Cerebellar cortex (tissue), 1 donor: ENCODE data around the gene CNKSR3.

Experiments
- DNase-seq: peaks from one replicate; pipeline ENCODE4 v3.0.0-alpha.2; 2015; ENCODE audit warnings: low spot score

CNKSR3 gene

DNA sequence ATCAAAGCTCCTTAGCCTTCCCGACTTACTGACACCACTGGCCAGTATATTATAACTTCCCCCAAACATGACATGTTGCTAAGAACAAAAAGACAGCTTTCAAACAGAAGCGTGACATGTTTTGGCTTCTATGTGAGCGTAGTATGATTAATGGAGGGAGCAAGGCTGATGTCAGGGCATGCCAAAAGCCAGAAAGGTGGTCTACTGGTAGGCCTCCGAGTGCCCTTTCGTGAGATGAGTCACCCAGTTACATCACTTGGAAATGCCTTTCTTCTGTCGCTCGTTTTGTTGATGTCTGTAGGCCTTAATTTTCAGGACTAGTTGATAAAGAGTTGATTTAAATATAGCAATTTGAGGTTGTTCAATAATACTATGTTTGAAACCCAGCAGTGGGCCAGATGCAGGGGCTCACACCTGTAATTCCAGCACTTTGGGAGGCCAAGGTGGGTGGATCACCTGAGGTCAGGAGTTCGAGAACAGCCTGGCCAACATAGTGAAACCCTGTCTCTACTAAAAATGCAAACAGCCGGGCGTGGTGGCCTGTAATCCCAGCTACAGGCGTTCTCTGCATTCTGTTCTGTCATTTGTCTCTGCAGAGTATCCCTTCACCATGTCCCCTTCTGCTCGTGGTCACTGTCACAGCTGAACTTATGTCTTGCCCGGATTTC is 53.3 kb downstream of the CNKSR3 start:
- no peak for DNase-seq

DNA sequence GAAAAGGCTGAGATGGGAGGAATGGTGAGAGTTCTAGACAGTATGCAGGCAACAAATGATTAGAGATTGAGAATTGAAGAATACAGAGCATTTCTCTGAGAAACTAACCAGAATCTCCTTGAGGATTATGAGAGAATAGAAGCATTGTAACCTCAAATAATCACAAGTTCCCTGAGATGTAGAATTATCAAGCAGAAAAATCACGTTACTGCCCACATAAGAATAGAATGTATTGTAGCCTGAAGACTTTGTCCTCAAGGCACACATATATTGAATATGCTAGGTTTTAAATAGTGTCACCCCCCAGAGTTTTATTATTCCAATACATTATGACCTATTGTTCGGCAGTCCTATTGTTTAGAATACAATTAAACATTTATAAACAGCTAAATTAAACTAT is 57.2 kb downstream of the CNKSR3 start:
- DNase-seq: no peak

DNA sequence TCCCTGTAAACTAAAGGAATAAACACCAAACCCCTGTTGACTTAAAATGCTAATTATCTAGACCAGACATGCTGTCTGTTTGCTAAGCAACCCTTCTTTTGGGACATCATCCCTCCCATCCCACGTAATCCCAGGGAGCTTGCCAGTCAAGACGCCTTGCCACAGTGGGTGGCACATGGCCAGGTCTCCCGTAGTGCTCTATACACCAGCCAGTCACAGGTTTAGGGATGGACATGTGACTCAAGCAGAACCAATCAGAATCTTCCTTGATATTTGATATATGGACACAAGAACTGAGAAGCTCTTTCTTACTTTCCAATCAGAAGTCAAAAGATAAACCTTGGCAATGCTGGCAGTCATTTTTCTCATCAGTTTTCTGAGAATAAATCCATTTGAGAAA is 60.0 kb downstream of the CNKSR3 start:
- no peak for DNase-seq

DNA sequence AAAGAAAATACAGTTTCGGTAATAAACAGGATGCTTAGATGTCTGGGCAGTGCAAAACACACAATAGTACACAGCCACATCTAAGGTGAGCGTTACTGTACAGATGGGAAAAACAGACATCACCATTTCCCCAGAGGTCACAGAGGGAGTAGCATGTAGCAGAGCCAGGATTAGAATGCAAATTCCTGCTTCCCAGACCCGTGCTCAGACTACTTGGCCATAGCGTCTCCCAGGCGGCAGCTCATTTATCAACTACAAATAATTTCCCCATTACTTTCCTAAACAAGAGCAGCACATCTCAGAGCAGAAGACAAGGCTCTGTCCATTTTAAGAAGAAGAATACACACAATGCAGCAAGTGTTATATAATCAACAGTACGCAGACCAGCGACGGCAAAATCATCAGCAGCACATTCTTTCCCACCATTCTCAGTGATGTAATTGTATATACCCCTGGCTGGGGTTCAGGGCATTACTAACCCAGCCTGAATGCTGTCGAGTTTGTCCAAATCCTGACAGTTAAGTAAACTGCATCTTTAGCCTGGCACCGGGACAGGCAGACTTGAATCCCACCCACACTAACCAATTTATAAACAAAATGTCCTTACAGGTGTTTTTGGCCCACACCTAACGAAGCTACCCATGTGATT is 61.9 kb downstream of the CNKSR3 start:
- DNase-seq: no peak

DNA sequence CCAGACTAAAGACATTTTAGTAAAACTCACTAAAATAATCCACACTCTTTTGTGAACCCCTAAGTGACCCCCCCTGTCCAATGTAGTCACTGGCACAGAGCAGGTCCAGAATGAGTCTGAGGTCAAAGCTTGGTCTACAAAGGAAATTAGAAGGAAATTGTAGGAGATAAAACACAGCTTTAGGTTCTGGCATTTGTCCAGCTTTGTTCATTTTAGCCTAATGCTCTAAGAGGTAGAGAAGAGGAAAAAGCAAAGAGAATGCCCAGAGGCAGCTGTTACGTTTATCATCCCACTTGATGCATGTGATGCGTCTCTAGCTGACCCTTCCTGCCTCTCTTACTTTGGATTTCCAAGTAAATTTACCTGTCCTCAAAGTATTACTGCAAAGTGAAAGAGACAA is 62.5 kb downstream of the CNKSR3 start:
- no peak for DNase-seq

DNA sequence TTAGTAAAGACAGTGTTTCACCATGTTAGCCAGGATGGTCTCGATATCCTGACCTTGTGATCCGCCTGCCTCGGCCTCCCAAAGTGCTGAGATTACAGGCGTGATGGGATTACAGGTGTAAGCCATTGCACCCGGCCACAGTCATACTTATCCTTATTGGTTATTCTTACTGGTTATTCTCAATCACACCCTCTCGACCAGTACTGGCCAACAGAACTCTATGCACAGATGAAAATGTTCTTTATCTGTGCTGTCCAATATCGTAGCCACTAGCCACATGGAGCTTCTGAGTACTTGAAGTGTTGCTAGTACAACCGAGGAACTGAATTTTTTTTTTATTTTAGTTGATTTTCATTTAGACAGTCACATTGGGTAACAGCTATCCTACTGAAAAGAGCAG is 63.5 kb downstream of the CNKSR3 start:
- no peak for DNase-seq

DNA sequence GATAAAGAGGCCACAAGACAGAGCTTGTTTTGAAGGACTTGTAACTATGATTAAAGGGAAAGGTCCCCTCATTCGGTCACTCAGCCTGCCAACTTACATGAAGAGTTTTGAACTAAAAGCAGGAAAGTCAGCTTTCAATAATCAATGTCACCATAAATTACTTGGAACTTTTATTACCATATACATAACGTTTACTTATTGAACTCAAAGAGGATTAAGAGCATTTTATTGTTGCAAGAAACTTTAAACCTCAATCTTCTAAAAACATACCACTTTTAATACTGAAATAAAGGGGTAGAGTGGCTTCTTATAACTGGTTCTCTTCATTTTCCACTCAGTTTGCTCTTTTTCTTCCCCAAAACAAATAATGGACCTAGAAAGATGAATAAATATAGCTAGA is 65.1 kb downstream of the CNKSR3 start:
- DNase-seq: no peak

DNA sequence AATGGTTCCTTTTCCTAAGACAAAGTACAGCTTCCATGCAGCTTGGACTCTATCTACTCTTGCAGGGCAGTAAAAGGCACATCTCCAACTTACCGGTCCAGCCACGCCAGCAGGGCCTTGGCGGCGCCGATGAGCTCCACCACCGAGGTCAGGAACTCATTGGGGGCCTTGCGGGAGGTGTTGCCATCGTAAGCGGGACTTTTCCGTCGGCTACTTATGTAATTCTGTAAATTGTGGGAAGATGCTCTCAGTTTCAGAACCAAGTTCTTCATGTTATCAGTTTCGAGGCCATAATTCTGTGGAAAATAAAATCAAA is 68.5 kb downstream of the CNKSR3 start:
- no peak for DNase-seq

DNA sequence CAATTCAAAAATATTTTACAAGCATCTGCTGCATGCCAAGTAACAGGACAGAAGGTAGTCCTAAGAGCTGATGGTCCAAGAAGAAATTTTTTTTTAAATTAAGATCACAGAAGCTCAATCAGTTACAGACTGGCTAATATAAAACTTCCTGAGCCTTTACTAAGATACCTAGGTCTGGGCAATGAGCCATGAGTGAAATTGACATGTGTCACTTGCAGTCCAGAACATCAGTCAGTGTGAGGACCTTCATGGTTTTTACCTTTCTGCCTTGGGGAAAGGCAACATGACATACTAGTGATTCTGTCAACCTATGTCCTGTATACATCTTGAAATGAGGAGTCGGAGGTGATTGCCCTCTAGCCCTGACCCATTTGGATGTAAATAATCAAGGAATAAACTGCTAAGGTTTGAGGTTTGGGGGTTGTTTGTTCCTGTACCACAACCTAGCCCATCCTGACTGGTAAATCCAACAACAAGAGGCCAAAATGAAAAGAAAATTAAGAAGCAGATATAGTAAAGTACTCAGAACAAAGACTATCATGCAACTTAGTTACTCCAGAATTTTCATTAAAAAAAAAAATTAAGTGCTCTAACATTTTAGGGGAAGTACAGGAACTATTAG is 70.0 kb downstream of the CNKSR3 start:
- no peak for DNase-seq

DNA sequence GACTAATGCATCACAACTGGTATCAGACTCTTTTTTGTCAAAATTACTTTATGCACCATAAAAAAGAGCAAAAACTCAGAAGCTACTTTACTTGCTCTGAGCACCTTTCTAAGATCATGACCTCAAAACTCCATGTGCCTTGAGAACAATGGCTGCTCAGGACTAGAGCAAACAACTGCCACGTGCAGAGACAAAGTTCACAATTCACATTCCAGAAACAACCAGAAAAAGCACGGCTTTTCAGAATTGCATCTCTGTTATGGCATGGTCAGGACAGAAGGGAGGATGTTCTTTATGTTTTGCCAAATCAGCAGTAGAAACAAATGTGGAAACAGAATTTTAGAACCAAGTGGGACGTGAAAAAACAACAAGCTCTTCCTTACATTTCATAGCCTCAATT is 70.5 kb downstream of the CNKSR3 start:
- DNase-seq: no peak

DNA sequence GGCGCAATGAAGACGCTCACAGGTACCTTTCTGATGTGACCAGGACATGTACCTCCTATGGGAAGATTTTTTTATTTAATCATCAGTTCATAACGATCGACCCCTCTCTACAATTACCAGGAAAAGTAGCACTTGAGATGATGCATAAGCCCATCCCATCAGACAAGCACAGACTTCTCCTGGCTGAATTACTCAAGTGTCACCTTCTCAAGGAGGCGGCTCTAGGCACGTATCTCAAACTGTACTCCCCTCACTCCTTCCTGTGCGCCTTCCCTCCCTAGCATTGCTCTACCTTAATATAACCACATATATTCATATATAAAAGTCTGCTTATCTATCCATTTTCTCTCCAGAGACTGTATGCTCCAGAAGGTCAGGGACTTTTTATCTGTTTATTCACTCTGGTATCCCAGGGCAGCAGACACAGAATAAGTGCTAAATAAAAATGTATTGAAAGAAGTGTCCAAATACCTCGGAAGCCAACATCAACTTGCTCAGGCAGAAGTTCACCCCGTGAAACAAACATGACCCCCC is 71.5 kb downstream of the CNKSR3 start:
- DNase-seq: no peak

DNA sequence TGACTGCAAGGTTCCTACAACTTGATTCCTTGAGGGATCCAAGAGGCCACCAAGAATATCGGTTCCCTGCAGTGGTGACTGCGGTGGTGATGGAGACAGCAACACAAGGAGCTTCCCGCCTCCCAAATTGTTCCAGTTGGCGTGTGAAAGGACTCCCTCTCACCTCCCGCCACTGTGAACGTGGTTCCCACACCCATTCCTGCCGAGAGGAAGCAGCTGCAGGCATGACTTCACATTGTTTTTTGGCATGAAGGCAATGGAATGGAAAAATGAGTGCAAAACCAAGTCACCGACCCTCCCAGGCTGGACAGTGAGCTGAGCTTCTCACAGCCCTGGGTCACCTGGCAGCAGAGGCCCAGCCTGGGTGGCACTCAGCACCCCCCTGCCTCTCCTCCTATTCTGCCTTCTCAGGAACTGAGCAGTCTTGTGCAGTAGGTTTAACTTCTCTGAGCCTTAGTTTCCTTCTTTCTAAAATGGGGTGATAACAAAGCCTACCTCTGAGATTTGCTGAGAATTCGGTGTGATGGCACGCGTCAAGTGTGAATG is 75.0 kb downstream of the CNKSR3 start:
- DNase-seq: no peak

DNA sequence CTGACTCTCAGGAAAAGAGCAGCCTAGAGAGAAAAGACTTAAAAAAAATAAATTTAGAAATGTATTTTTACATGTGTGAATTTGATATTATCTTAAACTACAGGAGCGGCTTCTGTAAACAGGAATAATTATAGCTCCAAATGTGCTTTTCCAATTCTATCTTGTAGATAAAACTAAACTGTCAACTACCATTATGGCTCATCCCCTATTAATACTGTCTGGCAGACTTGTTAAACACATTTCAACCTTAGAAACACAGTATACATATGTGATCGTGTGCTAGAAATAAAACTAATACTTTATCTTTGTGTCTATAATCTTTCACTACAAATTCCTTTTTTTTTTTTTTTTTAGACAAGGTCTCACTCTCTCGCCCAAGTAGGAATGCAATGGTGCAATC is 75.8 kb downstream of the CNKSR3 start:
- DNase-seq: no peak

DNA sequence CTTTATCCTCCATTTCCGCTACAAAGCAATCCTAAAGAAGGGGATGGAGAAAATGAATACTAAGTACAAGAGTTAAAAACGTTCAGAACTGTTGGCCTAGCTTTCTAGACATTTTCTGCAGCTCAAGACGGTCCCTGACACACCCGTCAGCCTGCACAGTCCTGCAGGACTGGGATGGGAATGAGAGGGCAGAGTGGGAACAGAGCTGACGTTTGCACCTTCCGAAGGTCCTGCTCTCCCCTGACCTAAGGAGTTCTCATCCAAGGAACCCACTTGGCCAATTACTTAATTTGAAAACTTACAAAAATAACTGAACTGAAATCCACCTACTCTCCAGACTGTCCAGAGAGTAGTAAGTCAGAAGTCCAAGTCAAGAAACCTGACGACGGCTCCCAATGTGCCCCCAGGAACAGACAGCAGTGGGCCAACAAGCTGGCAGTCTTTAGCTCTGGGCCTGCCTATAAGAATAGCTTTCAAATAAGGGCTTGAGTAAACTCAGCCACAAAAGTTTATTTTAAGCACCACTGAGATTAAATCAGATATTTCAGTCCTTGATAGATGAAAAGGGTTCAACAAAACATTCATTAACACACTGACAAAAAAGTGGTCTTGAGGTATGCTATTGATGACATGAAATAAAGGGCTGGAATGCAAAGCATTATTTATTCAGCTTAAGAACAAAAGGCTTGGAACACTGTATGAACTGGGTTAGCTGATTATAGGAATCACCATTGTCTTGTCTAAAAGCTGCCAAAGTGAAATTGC is 76.8 kb downstream of the CNKSR3 start:
- DNase-seq: no peak

DNA sequence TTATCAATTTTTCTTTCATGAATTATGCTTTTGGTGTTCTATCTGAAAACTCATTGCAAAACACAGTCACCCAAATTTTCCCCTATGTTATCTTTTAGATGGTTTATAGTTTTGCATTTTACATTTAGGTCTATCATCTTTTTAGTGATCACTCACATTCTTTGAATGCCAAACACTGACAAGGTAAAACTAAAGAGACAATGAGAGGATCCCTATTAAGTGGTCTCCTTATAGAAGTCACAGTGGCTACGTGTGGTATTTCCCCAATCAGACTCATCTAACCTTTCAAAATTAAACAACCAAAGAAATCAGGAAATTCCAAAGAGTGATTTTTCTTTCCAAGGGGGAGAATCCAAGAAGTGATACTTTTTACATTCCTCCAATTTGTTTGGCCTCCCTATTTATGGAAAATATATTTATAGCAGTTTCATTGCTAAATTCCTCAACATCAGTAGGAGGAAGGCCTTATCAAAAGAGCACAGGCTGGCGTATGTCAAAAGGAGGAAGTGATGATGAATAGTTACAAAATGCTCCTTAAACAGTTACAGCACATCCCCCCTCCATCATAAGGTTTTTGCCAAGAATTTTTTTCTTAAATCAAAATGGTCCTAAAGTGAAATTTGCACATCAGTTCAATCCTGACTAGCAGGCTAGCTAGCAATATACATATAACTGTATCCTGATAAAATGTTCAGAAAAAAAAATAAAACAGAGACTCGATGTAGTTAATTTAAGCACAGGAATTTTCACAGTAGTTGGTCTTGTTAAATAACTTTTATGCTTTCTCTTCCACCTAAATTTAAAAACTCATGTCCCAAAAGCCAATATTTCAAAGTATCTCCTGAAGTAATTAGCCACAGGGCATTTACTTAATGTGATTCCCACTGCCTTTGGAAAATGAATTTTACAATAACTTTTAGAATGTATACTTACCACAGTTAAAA is 77.7 kb downstream of the CNKSR3 start:
- no peak for DNase-seq

DNA sequence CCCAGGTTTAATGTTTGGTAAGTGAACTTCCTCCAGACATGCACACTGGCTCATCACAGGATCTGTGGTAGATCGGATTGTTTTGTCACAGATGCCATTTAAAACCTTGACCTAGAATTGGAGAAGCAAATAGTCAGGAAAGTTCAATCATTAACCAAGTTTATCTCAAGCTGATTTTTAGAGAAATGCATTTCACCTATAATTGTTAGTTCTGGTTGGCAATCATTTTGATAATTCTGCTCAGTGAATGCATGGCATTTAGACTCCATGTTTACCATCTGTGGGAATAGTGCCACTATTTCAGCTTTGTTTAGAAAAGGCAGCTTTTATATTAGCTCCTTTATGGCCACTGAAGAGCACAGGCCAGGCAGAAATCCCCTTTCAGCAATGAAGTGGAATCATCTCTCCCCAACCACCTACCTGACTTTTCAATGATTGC is 80.0 kb downstream of the CNKSR3 start:
- DNase-seq: no peak

DNA sequence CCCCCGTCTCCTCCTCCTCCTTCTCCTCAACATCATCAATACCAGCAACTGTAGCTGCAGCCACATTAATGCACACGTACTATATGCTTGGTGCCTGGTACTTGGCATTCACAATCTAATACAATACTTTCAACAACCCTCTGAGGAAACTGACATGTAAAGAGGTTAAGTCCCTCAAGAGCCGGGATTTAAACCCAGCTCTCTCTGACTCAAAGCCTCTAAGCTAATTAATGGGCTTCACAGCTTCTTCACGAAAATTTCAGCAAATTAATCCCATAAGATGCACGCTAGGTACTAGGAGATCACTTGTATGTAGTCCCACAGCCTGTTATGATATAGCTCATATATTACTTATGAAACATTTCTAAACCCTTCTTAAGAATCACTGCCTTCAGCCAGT is 80.8 kb downstream of the CNKSR3 start:
- no peak for DNase-seq

DNA sequence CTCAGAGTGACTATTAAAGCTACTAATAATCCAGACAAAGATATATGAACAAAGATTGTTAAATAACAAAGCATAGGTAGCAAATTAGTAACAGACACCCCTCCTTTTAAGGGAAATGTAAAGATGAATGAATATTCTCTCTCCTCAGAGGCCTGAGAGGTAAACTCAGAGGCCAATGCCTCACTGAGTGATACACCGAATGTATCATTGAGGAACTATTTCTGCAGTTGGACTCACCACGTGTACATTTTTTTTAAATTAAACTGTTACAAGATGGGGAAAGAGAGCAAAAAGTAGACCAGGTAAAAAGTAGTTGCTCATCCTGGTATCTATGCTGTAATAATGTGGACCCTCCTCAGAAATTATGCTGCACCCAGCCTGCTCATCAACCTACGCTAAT is 81.6 kb downstream of the CNKSR3 start:
- DNase-seq: no peak

DNA sequence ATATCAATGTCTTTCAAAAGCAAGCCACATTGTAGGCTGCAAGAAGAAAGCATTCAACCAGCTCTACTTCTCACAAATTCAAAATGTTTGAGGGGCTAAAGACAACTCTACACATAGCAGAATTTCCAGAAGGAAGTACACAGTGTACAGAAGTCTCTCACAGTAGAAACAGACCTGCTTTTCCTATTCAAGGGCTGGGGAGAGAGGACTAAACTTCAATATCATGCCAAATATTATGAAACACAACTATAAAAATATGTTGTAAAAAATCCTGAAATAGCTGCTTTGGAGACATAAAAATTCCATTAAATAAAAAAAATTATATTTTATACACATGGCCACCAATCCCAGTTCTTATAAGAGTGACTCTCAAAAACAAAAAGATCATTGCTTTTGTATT is 83.0 kb downstream of the CNKSR3 start:
- DNase-seq: no peak

DNA sequence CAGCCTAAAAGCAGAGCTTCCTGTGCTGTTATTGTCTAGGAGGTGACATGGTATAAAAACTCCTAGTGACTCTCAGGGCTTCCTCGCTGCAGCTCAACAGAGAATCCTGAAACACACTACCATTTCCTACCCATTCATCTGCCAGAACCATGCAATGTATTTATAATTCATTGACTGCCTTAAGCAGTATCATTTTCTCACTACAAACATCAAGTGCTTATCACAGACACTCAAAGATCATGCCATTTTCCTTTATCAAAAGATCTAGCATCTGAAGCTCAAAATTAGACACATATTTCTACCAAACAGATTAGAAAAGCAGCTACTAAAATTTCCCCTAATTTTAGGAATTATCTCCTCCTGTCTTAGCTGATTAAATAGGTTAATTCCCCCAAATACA is 83.5 kb downstream of the CNKSR3 start:
- no peak for DNase-seq

DNA sequence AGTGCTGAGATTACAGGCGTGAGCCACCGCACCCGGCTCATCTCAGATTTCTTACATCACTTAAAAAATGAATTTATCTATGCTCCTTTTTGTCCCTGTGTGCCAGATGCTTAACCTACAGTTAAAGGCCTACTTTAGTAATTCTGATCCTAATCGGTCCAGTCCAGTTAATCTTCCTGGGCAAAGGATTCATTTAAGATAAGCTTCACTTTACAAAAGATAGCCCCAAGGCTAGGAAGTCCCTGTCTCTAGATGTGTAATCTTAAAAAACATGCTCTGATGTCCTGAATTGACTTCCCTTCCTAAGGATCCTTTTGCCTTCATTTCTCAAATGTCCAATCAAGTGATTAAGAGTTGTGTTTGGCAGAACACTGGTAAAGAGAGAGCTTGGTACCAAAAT is 85.5 kb downstream of the CNKSR3 start:
- no peak for DNase-seq
